Loucy (cell line): ENCODE data around the gene CD79A.

Experiments
- H2AFZ ChIP-seq: fragments of 200-600 bp; sonication (generic); 2 replicates; pipeline ENCODE4 v1.6.0; 2016; ENCODE audit warnings: antibody characterized with exemption, mild to moderate bottlenecking, low read length, moderate library complexity
- H3F3A ChIP-seq: fragments of 200-600 bp; 2 replicates; pipeline ENCODE4 v1.6.0; 2016; ENCODE audit warnings: antibody characterized with exemption, low read depth, mild to moderate bottlenecking
- H3K27me3 ChIP-seq: fragments of 200-600 bp; sonication (generic); 2 replicates; pipeline ENCODE4 v1.6.1; 2014; ENCODE audit warnings: low read length, mild to moderate bottlenecking; ENCODE audit not compliant: insufficient read depth, poor library complexity, severe bottlenecking
- H3K36me3 ChIP-seq: fragments of 200-600 bp; sonication (generic); 2 replicates; pipeline ENCODE4 v1.6.1; 2016; ENCODE audit warnings: low read length; ENCODE audit not compliant: insufficient read depth
- H3K4me1 ChIP-seq: fragments of 200-600 bp; sonication (generic); 2 replicates; pipeline ENCODE4 v1.5.1; 2014; ENCODE audit warnings: low read length, mild to moderate bottlenecking; ENCODE audit not compliant: insufficient read depth, poor library complexity, severe bottlenecking
- H3K4me2 ChIP-seq: fragments of 200-600 bp; sonication (generic); 2 replicates; pipeline ENCODE4 v1.6.0; 2014; ENCODE audit warnings: antibody characterized with exemption, low read length, low read depth, mild to moderate bottlenecking; ENCODE audit not compliant: poor library complexity, severe bottlenecking
- H3K4me3 ChIP-seq: fragments of 200-600 bp; sonication (generic); 2 replicates; pipeline ENCODE4 v1.5.1; 2014; ENCODE audit warnings: low read length, mild to moderate bottlenecking, mixed read lengths; ENCODE audit not compliant: poor library complexity, severe bottlenecking
- H3K79me2 ChIP-seq: fragments of 200-600 bp; sonication (generic); 2 replicates; pipeline ENCODE4 v1.6.1; 2014; ENCODE audit warnings: low read length; ENCODE audit not compliant: insufficient read depth
- H3K9ac ChIP-seq: fragments of 200-600 bp; sonication (generic); 2 replicates; pipeline ENCODE4 v1.6.0; 2014; ENCODE audit warnings: mild to moderate bottlenecking, low read depth, low read length, moderate library complexity; ENCODE audit not compliant: poor library complexity, severe bottlenecking
- H3K9me2 ChIP-seq: fragments of 200-600 bp; sonication (generic); replicated peaks from 2 replicates; pipeline ENCODE4 v1.6.1; 2016; ENCODE audit warnings: low read depth, low read length, mixed read lengths
- H3K9me3 ChIP-seq: fragments of 200-600 bp; sonication (generic); 2 replicates; pipeline ENCODE4 v1.6.1; 2014; ENCODE audit warnings: mild to moderate bottlenecking, antibody characterized with exemption, low read length, low read depth; ENCODE audit not compliant: insufficient read depth
- H4K20me1 ChIP-seq: fragments of 200-600 bp; sonication (generic); 2 replicates; pipeline ENCODE4 v1.6.0; 2014; ENCODE audit warnings: antibody characterized with exemption, low read length, mild to moderate bottlenecking; ENCODE audit not compliant: insufficient read depth, poor library complexity, severe bottlenecking
- CTCF ChIP-seq: fragments of 200-600 bp; sonication (generic); conservative IDR thresholded peaks from 2 replicates; pipeline ENCODE4 v1.5.1; 2014; ENCODE audit warnings: mild to moderate bottlenecking, antibody characterized with exemption, low read length
- EZH2phosphoT487 ChIP-seq: fragments of 200-600 bp; IDR thresholded peaks from 2 replicates; pipeline ENCODE4 v1.6.1; 2018; ENCODE audit warnings: antibody characterized with exemption, mild to moderate bottlenecking, moderate library complexity, borderline replicate concordance

CD79A gene

GRCh38 chr19:41868120-41868988, 8.7 kb upstream of the CD79A start:
- H3K4me1 ChIP-seq = peaks cover 23% of the 10 kb centered on the region
- H3K79me2 ChIP-seq = peaks cover 59% of the 10 kb centered on the region
- H2AFZ ChIP-seq = no peak overlapping the region
- peaks cover 15% of the 10 kb centered on the region; the same call in 1 of the 2 replicates for H3F3A ChIP-seq
- no peaks in the 10 kb centered on the region for H3K27me3 ChIP-seq
- H3K36me3 ChIP-seq = peaks cover 77% of the 10 kb centered on the region
- no peaks in the 10 kb centered on the region for H3K9me3 ChIP-seq
- no peak for TF ChIP-seq CTCF
- TF ChIP-seq EZH2phosphoT487 = no peak
- H3K9me2 ChIP-seq = no peaks in the 10 kb centered on the region
- H3K4me3 ChIP-seq = no peak overlapping the region
- peak overlapping the region; percentile 16 for H3K9ac ChIP-seq
- peaks cover 66% of the 10 kb centered on the region for H4K20me1 ChIP-seq
- peak overlapping the region; percentile 46 for H3K4me2 ChIP-seq

- peaks cover 15% of the 10 kb centered on the region; the same call in 1 of the 2 replicates for H3F3A ChIP-seq
- H3K4me2 ChIP-seq = no peak overlapping the region
- H3K79me2 ChIP-seq = peaks cover 53% of the 10 kb centered on the region
- TF ChIP-seq EZH2phosphoT487 = no peak
- TF ChIP-seq CTCF = no peak
- H3K36me3 ChIP-seq = peaks cover 72% of the 10 kb centered on the region
- H3K9ac ChIP-seq = no peak overlapping the region
- H2AFZ ChIP-seq = no peak overlapping the region
- H3K9me2 ChIP-seq = no peaks in the 10 kb centered on the region
- peaks cover 20% of the 10 kb centered on the region for H3K4me1 ChIP-seq
- peaks cover 60% of the 10 kb centered on the region for H4K20me1 ChIP-seq
- no peaks in the 10 kb centered on the region for H3K9me3 ChIP-seq
- no peaks in the 10 kb centered on the region for H3K27me3 ChIP-seq
- H3K4me3 ChIP-seq = no peak overlapping the region
Observed at GRCh38 chr19:41868989-41869300, 8.1 kb upstream of the CD79A start.

GRCh38 chr19:41869374-41869955, 7.6 kb upstream of the CD79A start:
- Histone ChIP-seq H3K27me3 (no peaks in the 10 kb centered on the region), H3K4me1 (peaks cover 15% of the 10 kb centered on the region), H3K4me2 (no peak overlapping the region), H4K20me1 (peaks cover 54% of the 10 kb centered on the region), H3F3A (peaks cover 15% of the 10 kb centered on the region; the same call in 1 of the 2 replicates), H3K79me2 (peaks cover 48% of the 10 kb centered on the region), H3K4me3 (no peak overlapping the region), H3K9me2 (no peaks in the 10 kb centered on the region), H3K9me3 (no peaks in the 10 kb centered on the region), H2AFZ (no peak overlapping the region), H3K9ac (no peak overlapping the region), H3K36me3 (peaks cover 67% of the 10 kb centered on the region)
- TF ChIP-seq EZH2phosphoT487 (no peak), CTCF (no peak)
